Activated T-cell treated with anti-CD3 and anti-CD28 coated beads, Interleukin-2, amount 50 U/mL, for 4 hours (primary cell): Measurements from ENCODE around the gene PAM16. TPM values are rescaled to one million over a fixed set of nuclear protein-coding genes. Genes with fewer than 3 reads are reported as not detected.
"Not testable (repeated sequence)": the region's sequence is repeated elsewhere in the genome, so short reads cannot be mapped to it uniquely, and the experiment has no call there.

ENCODE experiments used
- ATAC-seq, 2 donors: fragments of 200-7000 bp; cut with Tn5 transposase; one replicate each; pipeline ENCODE4 v1.10.0; 2021
- DNase-seq: peaks from one replicate; pipeline ENCODE4 v3.0.0-alpha.2; 2020
- H3K27me3 Mint-ChIP-seq: one replicate; pipeline ENCODE4 v1.8.0; 2021; ENCODE audit warnings: low read depth, mixed read lengths
- H3K36me3 Mint-ChIP-seq: one replicate; pipeline ENCODE4 v1.8.0; 2022; ENCODE audit warnings: mixed read lengths; ENCODE audit not compliant: insufficient read depth
- H3K4me1 Mint-ChIP-seq: one replicate; pipeline ENCODE4 v1.8.0; 2021; ENCODE audit warnings: low read depth, mixed read lengths
- H3K4me3 Mint-ChIP-seq: one replicate; pipeline ENCODE4 v1.8.0; 2021; ENCODE audit warnings: mild to moderate bottlenecking, moderate library complexity, mixed read lengths
- H3K9me3 Mint-ChIP-seq: one replicate; pipeline ENCODE4 v1.8.0; 2021; ENCODE audit warnings: mixed read lengths
- total RNA-seq, 3 donors: library from RNA; stranded (reverse); gene quantifications; one replicate each; pipeline ENCODE4 v1.2.1, GENCODE V29; 2021

Gene PAM16
- total RNA-seq: 100 to 1,000 TPM; 112 to 131 (median 125) TPM

DNA sequence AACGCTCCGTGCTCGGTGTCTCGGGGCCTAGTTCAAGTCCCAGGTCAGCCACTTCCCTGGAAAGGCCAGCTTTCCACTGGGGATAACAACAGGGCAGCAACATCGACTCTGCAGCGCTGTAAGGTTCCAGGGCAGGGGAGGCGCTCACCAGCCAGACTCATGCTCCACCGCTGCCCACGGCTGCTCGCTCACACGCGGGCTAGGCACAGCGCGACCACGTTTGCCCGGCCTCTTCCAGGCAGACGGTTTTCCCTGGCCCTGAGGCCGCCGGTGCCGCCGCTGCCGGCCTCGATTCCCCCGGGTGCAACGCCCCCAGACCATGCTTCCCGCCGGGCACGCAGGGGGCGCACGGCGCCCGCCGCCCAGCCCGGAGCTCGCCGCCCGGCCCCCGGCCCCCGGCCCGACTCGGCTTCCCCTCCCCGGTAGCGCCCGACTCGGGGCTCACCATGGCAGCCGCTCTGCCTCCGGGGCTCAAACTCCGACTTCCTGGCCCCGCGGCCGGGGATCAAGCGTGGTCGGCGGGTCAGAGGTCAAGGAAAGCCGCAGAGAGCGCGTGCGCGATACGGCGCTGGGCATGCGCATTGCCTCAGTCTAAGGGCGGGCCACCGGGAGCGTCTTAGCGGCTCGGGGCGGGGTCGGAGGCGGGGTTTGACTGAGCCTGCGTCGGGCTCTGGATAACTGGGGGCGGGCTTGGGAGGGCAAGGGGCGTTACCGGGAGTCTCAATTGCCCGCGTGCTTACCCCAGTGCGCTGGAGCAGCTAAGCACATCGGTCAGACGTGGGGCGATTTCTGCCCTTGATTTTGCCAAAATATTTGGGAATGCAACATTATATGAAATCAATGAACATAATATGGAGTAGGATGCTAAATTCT lies at the start of gene PAM16:
TSS of gene PAM16 (minus strand) at position 535 of the 873 bp plus-strand sequence. CDS start at position 448, 87 bp downstream.
- Mint-ChIP-seq H3K36me3 (peaks cover 5% of the 10 kb centered on the region), H3K27me3 (no peaks in the 10 kb centered on the region), H3K9me3 (no peaks in the 10 kb centered on the region), H3K4me3 (peak within 1 kb of the TSS; percentile 95), H3K4me1 (peaks cover 20% of the 10 kb centered on the region)
- ATAC-seq (peak; percentile 92 to 93), DNase-seq (peak; percentile 99)

DNA sequence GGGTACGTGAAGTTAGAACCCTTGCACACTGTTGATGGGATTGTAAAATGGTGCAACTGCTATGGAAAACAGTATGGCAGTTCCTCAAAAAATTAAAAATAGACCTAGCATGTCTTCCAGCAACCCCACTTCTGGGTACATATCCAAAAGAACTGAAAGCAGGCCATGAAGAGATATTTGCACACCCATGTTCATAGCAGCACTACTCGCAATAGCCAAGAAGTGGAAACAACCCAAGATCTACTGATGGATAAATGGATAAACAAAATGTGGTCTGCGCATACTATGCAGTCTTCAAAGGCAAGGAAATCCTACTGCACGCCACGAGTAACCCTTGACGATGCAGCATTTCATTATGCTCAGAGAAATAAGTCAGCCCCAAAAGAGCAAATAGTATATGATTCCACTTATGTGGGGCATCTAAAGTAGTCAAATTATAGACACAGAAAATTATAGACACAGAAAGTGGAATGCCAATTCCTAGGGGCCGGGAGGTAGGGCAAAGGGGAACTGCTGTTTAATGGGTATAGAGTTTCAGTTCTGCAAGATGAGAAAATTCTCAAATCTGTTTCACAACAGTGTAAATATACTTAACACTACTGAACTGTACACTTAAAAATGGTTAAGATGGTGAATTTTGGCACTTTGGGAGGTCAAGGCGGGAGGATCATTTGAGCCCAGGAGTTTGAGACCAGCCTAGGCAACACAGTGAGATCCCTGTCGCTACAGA lies 48.0 kb upstream of the PAM16 start:
- Mint-ChIP-seq H3K9me3 (no peaks in the 10 kb centered on the region), H3K27me3 (no peaks in the 10 kb centered on the region), H3K36me3 (peaks cover 24% of the 10 kb centered on the region), H3K4me3 (no peak overlapping the region), H3K4me1 (peaks cover 2% of the 10 kb centered on the region)
- no peak for DNase-seq
- no peak for ATAC-seq

DNA sequence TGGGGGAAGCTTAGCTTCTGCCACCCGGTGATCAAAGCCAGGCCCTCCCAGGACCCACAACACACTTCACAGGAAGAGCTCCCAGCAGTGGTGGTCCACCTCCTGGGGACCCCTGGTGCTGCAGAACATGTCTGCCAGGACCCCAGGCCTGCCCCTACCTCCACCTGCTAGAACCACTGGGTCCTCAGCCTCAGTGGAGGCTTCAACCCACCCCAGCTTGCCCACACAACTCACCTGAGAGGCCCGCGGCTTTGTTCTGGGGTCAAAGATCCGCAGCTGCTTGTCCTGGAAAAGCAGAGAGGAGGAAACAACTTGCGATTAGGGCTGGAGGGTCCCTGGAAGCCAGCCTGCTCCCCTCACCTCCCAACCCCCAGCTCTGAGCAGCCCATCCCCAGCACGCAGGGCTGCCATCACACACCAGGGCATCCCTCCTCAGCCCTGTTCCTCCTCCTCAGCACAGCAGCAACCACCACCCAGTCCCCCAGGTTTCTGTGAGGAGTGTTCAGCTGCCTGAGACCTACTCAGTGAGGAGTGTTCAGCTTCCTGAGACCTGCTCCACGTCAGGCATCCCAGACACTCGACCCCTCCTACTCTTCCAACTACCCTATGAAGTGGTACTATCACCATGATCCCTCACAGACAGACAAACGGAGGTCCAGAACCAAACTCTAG lies 44.1 kb upstream of the PAM16 start:
- no peak overlapping the region for H3K4me3 Mint-ChIP-seq
- H3K9me3 Mint-ChIP-seq: no peaks in the 10 kb centered on the region
- DNase-seq: no peak
- ATAC-seq: no peak
- H3K27me3 Mint-ChIP-seq: no peaks in the 10 kb centered on the region
- H3K4me1 Mint-ChIP-seq: peaks cover 2% of the 10 kb centered on the region
- peaks cover 20% of the 10 kb centered on the region for H3K36me3 Mint-ChIP-seq

DNA sequence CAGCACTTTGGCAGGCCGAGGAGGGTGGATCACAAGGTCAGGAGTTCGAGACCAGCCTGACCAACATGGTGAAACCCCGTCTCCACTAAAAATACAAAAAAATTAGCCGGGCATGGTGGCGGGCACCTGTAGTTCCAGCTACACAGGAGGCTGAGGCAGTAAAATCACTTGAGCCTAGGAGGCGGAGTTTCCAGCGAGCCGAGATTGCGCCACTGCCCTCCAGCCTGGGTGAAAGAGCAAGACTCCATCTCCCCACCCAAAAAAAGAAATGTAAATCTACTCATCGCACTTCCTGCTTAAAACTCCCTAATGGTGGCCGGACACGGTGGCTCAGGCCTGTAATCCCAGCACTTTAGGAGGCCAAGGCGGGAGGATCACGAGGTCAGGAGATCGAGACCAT lies 42.7 kb upstream of the PAM16 start:
- not testable (repeated sequence) for H3K9me3 Mint-ChIP-seq, H3K4me1 Mint-ChIP-seq

DNA sequence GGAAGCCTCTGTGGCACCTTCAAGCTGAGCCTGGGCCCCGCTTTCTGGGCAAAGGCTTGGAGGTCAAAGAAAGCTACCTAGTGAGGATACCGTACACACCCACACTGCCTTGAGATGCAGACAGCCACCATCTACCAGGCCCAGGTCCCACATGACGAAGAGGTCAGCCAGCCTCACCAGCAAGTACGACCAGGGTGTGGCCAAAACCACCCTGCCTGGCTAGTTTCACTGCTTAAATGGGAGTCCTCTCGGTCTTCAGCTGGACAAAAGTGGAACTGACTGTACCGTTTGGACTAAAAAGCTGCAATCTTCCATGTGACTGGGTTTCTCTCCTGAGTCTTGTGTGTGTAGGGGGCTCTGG lies 42.1 kb upstream of the PAM16 start:
- no peaks in the 10 kb centered on the region for H3K27me3 Mint-ChIP-seq
- peaks cover 20% of the 10 kb centered on the region for H3K36me3 Mint-ChIP-seq
- H3K4me3 Mint-ChIP-seq: no peak overlapping the region
- DNase-seq: no peak
- ATAC-seq: no peak
- H3K9me3 Mint-ChIP-seq: no peaks in the 10 kb centered on the region
- peaks cover 2% of the 10 kb centered on the region for H3K4me1 Mint-ChIP-seq

More for the DNA sequence above, 42.7 kb upstream of the PAM16 start:
- H3K27me3 Mint-ChIP-seq, DNase-seq, ATAC-seq, H3K4me3 Mint-ChIP-seq: not testable (repeated sequence)
- peaks cover 20% of the 10 kb centered on the region for H3K36me3 Mint-ChIP-seq

DNA sequence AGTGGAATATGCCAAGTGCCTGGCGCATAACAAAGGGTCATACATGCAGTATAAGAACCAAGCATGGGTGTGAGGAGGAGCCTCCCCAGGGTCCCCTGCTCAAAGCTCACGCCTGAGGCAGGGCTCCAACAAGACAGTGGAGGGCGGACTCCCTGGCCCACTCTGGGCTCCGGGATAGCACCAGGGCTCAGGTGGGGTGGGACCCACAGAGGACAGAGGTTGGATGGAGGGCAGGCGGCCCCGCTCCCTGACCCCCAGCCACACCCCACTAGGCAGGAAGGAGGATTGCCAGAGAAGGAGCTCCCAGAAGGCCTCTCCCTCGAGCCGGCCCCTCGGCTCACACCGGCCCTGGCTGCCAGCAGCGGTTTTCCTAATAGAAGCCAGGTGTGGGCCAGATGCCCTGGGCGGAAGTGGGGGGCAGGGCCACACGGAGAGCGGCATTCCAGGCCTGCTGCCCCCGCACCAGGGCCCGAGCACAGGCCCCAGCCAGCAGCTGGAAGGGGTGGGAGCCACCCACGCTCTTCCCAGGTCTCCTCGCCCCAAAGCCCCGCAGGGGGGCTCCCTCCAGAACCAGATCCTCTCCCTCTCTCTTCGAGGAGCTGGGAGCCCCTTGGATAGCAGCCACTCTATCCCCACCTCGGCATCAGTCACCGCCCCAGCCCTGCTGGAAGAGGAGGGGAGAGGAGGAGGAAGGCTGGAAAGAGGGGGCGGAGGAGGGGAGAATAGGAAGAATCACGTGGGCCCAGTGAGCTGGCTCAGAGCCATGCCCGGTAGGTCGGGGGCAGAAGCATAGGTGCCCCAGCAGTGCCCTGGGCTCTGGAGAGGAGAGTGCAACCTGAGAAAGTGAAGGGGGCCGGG lies 41.5 kb upstream of the PAM16 start:
- H3K27me3 Mint-ChIP-seq: no peaks in the 10 kb centered on the region
- H3K36me3 Mint-ChIP-seq: peaks cover 20% of the 10 kb centered on the region
- no peak for ATAC-seq
- peaks cover 2% of the 10 kb centered on the region for H3K4me1 Mint-ChIP-seq
- no peak for DNase-seq
- no peaks in the 10 kb centered on the region for H3K9me3 Mint-ChIP-seq
- no peak overlapping the region for H3K4me3 Mint-ChIP-seq

DNA sequence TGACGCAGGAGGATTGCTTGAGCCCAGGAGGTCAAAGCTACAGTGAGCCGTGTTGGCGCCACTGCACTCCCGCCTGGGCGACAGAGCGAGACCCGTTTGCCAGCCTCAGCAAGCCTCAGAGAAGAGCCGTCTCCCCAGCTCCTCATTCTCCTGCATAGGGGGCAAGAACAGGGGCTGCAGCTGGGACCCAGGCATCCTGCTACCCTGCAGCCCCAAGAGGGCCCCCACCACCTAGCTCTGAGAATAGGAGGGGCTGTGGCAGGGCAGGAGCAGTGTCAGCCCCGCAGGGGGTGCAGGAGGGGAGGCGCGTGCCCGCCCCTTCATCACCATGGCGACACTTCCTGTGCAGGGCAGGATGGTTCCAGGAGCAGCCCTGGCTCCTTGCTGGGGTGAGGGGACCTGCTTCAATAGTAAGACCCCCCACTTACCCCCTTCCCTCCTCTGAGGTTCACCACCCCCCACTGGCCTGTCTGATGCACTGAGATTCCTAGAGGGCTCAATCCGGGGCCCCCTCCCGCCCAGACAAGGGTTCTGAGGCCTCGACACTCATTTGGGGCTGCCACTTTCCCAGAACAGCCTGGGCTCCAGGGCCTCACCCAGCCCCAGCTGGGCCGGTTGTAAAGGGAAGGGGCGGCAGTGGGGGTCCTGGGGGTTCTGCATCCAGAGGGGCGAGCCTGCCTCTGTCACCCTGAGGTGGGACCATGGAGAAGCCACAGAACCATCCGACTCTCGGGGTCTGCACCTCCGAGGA lies 40.7 kb upstream of the PAM16 start:
- ATAC-seq (no peak), DNase-seq (no peak)
- Mint-ChIP-seq H3K36me3 (peaks cover 18% of the 10 kb centered on the region), H3K9me3 (no peaks in the 10 kb centered on the region), H3K4me3 (no peak overlapping the region), H3K27me3 (no peaks in the 10 kb centered on the region), H3K4me1 (peaks cover 2% of the 10 kb centered on the region)

DNA sequence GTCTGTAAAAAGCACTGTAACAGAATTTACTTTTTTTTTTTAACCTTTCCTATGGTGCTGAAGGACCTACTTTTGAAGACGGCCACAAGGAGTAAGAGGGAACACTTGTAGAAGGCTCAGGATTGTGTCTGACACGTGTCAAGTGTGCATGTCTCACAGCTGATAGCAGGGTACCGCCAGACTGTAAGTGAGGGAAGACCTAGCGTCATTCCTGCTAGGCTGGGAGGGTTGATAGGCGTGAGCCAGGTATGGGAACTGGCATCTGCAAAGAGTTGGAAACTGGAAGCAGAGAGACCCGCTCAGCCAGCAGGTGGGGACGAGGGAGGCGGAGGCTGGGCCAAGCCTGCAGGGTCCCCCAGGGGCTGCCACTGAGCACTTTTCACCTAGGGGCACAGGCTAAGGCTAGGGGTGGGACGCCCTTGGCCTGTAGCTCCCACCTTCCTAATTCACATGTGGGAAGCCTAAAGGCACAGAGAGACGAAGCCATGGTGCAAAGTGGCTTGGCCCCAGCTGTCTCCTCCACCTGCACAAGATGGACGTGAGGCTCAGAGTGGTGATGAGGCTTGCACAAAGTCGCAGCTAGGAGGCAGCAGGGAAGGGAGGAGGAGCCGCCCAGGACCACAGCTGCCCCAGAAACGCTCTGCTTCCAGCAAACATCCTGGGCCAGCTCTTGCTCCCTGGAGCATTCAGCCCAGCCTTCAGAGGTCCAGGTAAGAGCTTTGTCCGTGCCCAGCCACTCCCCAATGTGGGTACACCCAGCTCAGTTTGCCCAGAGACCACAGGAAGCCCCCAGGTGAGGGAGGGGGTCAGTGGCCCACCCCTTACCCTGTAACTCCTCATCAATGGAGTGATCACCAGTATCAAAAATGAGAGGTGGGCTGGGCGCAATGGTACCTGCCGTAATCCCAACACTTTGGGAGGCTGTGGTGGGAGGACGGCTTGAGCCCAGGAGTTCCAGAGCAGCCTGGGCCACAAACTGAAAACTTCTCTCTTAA lies 39.4 kb upstream of the PAM16 start:
- Mint-ChIP-seq H3K27me3 (no peaks in the 10 kb centered on the region), H3K36me3 (peaks cover 15% of the 10 kb centered on the region), H3K4me1 (peaks cover 1% of the 10 kb centered on the region), H3K9me3 (no peaks in the 10 kb centered on the region), H3K4me3 (no peak overlapping the region)
- no peak for DNase-seq
- ATAC-seq: no peak

DNA sequence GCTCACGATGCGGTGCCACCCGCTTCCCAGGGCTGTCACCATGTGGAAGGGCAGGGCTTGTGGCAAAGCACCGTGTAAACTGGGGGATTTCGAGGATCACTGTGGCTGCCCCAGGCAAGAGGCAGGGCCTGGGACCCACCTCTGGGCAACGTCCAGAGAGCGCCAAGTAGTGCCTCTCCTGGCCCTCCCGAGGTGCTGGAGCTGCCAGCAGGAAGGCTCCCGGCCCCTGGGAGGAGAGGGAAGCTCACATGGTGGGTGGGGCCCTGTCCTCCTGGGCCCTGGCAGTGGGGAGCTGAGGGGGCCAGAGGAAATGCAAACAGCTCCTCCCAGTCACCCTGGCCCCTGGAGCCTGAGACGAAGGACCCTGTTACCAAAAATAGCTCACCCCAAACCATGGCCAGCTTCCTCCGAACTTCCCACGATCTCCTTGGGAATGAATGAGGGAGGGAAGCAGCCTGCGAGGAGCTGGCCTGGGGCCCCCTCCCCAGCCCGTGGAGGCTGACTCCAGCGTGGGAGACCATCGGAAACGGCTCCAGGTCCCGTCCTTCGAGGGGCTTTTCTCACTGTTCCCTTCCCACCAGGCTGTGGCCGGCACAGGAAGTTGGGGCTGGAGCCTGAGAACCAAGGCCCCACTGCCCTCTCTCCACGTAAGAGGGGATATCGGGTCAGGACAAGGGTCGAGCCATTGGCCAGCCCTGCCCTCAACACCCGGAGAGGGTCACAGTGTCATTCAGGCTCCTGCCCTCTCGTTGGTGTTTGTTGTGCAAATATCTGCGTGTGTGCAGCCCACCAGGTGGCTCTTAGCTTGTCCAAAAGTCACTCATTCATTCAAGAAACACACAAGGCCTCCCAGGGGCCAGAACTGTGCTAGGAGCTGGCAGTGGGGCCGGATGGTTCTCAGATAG lies 38.2 kb upstream of the PAM16 start:
- ATAC-seq (no peak), DNase-seq (no peak)
- H3K9me3 Mint-ChIP-seq: no peaks in the 10 kb centered on the region
- no peaks in the 10 kb centered on the region for H3K4me1 Mint-ChIP-seq
- no peaks in the 10 kb centered on the region for H3K27me3 Mint-ChIP-seq
- H3K36me3 Mint-ChIP-seq: peaks cover 5% of the 10 kb centered on the region
- no peak overlapping the region for H3K4me3 Mint-ChIP-seq

DNA sequence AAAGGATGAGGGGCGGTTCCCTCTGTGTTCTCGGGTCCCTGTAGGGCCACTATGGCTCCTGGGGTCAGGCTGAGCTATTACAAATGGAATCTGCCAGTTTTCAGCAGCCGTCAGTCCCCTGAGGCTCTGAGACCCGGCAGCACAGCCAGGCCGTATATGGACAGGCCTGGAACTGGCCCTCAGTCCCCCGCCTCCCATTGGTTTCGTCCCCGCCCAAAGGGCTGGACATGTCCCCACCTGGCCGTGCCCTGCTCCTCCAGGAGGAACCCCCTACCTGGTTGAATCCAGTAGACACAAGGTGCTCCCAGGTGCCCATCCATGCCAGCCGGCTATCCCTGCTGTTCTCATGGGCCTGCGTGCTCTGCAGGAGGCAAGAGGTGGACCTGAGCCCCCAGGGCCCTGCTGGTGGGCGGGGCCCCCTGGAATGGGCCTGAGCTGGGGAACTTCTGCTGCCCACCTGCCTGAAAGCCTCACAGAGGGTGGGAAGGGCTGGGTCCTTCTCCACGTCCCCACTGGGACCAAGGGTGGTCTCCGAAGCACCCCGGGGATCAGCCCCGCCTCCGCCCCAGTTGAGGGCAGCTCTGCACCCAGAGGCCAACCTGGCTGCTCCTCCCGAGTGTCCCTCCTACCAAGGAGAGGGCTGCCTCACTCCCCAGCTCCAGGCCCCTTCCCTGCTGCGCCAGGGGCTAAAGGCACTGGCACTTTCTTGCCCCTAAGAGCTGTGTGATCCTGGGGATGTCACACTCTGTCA lies 37.3 kb upstream of the PAM16 start:
- ATAC-seq: no peak
- no peaks in the 10 kb centered on the region for H3K4me1 Mint-ChIP-seq

DNA sequence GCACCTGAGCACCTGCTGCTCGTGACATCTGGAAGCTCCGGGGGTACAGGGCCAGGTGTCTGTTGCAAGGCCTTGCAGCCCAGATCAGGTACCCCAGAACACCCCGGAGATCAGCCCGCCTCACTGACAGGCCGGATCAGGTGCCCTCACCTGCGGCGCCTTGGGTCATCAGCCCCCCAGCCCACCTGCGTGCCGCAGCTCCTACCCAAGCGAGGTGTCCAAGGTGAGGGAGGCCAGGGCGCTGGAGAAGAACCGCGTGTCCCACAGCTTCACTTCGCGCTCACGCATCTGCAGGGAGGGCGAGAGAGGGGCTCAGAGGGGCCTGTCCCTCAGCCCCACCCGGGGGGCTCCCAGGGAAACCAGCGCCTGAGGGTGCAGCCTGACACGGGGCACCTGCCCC lies 36.7 kb upstream of the PAM16 start:
- Mint-ChIP-seq H3K4me3 (no peak overlapping the region), H3K27me3 (no peaks in the 10 kb centered on the region), H3K36me3 (peaks cover 6% of the 10 kb centered on the region), H3K4me1 (no peaks in the 10 kb centered on the region), H3K9me3 (no peaks in the 10 kb centered on the region)
- no peak for DNase-seq
- no peak for ATAC-seq

More for the DNA sequence above, 37.3 kb upstream of the PAM16 start:
- DNase-seq: no peak
- H3K36me3 Mint-ChIP-seq: peaks cover 5% of the 10 kb centered on the region
- no peak overlapping the region for H3K4me3 Mint-ChIP-seq
- no peaks in the 10 kb centered on the region for H3K9me3 Mint-ChIP-seq
- no peaks in the 10 kb centered on the region for H3K27me3 Mint-ChIP-seq
